GM19328 (cell line): Measurements from ENCODE around the gene MOBP.
"Not testable (repeated sequence)": the region's sequence is repeated elsewhere in the genome, so short reads cannot be mapped to it uniquely, and the experiment has no call there.

Experiments used
- ATAC-seq: cut with Tn5 transposase; IDR thresholded peaks from one replicate; pipeline ENCODE4 v1.9.1; 2021; ENCODE audit warnings: mild to moderate bottlenecking, moderate library complexity; ENCODE audit not compliant: unreplicated experiment

Gene MOBP

GRCh38 chr3:39467394-39468107, at the start of gene MOBP:
TSS of gene MOBP (plus strand) at chr3:39467680. CDS start at chr3:39502070, 34,390 bp downstream.
- ATAC-seq = no peak

- not testable (repeated sequence) for ATAC-seq
Observed at GRCh38 chr3:39418556-39419225, 48.8 kb upstream of the MOBP start.

GRCh38 chr3:39419742-39420315, 47.7 kb upstream of the MOBP start:
- ATAC-seq = no peak

- ATAC-seq = no peak
Observed at GRCh38 chr3:39420543-39420942, 46.9 kb upstream of the MOBP start.

- no peak for ATAC-seq
Observed at GRCh38 chr3:39423436-39423970, 44.0 kb upstream of the MOBP start.

GRCh38 chr3:39426312-39426711, 41.2 kb upstream of the MOBP start:
- no peak for ATAC-seq

GRCh38 chr3:39427506-39427905, 40.0 kb upstream of the MOBP start:
- ATAC-seq = no peak

- no peak for ATAC-seq
Observed at GRCh38 chr3:39428745-39429201, 38.7 kb upstream of the MOBP start.

- no peak for ATAC-seq
Observed at GRCh38 chr3:39429466-39429865, 38.0 kb upstream of the MOBP start.

- ATAC-seq = no peak
Observed at GRCh38 chr3:39432342-39432741, 35.1 kb upstream of the MOBP start.

- ATAC-seq = no peak
Observed at GRCh38 chr3:39433642-39434041, 33.8 kb upstream of the MOBP start.

- no peak for ATAC-seq
Observed at GRCh38 chr3:39434574-39434973, 32.9 kb upstream of the MOBP start.

GRCh38 chr3:39435006-39435748, 32.3 kb upstream of the MOBP start:
- ATAC-seq = no peak

- ATAC-seq = no peak
Observed at GRCh38 chr3:39438880-39439279, 28.6 kb upstream of the MOBP start.

GRCh38 chr3:39440316-39440715, 27.2 kb upstream of the MOBP start:
- no peak for ATAC-seq

- ATAC-seq = no peak
Observed at GRCh38 chr3:39443530-39443929, 23.9 kb upstream of the MOBP start.

- no peak for ATAC-seq
Observed at GRCh38 chr3:39445927-39446326, 21.6 kb upstream of the MOBP start.

GRCh38 chr3:39446444-39446843, 21.0 kb upstream of the MOBP start:
- ATAC-seq = no peak

- ATAC-seq = no peak
Observed at GRCh38 chr3:39447637-39448483, 19.6 kb upstream of the MOBP start.
